ENCODE results near the gene OR6K3.

DNA sequence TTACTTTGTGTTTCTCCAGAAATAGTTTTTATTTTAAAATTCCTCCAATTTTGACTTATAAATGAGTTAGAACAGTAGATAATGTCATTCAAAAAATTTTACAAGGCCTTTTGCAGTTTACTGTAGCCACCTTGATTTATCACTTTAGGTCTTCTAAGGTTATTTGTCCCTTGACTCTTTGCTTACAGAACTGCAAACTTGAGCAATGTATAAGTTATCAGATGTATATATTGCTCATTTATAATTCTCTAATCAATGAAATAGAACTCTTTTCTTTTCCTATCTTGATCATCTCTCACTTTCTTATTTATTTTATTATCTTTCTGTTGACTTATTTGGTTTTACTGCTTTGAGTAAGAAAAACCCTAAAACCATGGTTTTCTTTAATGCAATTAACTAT lies 28.2 kb downstream of the OR6K3 start:
- TF ChIP-seq PPARA (CRISPR knock-in tag; IDR thresholded peaks at IDR 0.05; ENCODE audit: borderline replicate concordance) (no peak), ZC3H10 (CRISPR knock-in tag; IDR thresholded peaks at IDR 0.05) (no peak), ESRRG (CRISPR knock-in tag; IDR thresholded peaks at IDR 0.05) (no peak), ZNF70 (CRISPR knock-in tag; IDR thresholded peaks at IDR 0.05) (no peak), OSR1 (CRISPR knock-in tag; IDR thresholded peaks at IDR 0.05) (no peak)
- TF ChIP-seq, protein P1, sequence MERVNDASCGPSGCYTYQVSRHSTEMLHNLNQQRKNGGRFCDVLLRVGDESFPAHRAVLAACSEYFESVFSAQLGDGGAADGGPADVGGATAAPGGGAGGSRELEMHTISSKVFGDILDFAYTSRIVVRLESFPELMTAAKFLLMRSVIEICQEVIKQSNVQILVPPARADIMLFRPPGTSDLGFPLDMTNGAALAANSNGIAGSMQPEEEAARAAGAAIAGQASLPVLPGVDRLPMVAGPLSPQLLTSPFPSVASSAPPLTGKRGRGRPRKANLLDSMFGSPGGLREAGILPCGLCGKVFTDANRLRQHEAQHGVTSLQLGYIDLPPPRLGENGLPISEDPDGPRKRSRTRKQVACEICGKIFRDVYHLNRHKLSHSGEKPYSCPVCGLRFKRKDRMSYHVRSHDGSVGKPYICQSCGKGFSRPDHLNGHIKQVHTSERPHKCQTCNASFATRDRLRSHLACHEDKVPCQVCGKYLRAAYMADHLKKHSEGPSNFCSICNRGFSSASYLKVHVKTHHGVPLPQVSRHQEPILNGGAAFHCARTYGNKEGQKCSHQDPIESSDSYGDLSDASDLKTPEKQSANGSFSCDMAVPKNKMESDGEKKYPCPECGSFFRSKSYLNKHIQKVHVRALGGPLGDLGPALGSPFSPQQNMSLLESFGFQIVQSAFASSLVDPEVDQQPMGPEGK (CRISPR knock-in tag; IDR thresholded peaks at IDR 0.05; ENCODE audit: borderline replicate concordance): no peak
